ENCODE data around the gene RANBP9. TPM values are rescaled to one million over a fixed set of nuclear protein-coding genes. Genes with fewer than 3 reads are reported as not detected.

The RANBP9 gene
- total RNA-seq, 1 donor from 2014 or later = 44.8 TPM

DNA sequence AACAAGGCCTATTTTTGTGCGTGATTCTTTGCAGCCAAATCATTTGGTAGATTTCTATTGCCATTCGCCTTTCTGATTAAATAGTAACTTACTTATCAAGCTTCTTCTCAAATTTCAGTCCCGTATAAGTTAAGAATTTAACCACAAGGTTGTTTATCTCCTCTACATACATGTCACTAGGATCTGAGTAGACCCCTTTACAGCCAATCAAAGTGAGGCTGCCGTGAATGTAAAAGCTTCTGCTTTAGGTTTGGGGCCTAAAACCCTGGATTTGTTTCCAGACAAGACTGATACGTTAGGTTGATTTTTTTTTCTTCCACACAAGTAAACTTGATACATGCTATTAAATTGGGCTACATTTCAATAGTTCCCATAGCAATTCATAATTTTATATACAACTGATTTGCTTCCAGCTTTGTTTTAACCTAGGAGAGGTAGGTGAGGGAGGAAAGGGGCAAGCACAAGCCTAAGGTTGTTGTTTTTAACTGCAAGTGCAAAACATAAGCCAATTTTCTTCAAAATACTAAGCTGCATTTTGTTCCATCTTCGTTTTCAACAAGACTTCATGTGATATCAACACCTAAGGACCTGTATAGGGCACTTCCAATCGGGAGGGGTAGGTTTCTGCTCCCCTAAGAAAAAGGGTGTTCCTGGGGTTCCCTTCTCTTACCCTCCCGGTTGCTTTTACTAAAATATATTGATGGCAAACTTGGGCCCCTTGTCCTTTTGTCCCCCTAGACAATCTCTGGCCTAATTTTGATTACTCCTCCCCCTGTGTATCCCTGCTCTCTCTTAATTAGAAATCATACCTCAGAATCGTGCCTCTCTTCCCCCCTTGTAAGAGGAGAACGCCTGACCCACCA, 1.7 kb downstream of the RANBP9 start:
- H2AFZ ChIP-seq (replicated peaks) = no peak overlapping the region
- peaks cover 2% of the 10 kb centered on the region for H3K27me3 Mint-ChIP-seq (ENCODE audit: insufficient read depth, low read depth)
- H3F3A ChIP-seq (ENCODE audit: low read depth) = peaks cover 26% of the 10 kb centered on the region
- peak overlapping the region; percentile 100 for H3K4me3 Mint-ChIP-seq
- DNase-seq (ENCODE audit: low spot score) = peak; percentile 40
- peak overlapping the region; percentile 98 for H3K27ac Mint-ChIP-seq
- H3K36me3 ChIP-seq = no peaks in the 10 kb centered on the region
- H3K4me3 ChIP-seq = peak overlapping the region; percentile 98
- peaks cover 30% of the 10 kb centered on the region for H3K4me1 ChIP-seq
- peaks cover 31% of the 10 kb centered on the region for H4K20me1 ChIP-seq (ENCODE audit: low read depth)
- peaks cover 13% of the 10 kb centered on the region for H3K36me3 Mint-ChIP-seq
- peak overlapping the region; percentile 99 for H3K4me2 ChIP-seq
- H3K4me1 Mint-ChIP-seq = peaks cover 30% of the 10 kb centered on the region
- H3K9ac ChIP-seq = peak overlapping the region; percentile 73
- H3K79me2 ChIP-seq (ENCODE audit: low read depth) = peaks cover 61% of the 10 kb centered on the region
- no peaks in the 10 kb centered on the region for H3K27me3 ChIP-seq
- no peak overlapping the region for H3K27ac ChIP-seq
- no peaks in the 10 kb centered on the region for H3K9me3 Mint-ChIP-seq
- no peaks in the 10 kb centered on the region for H3K9me3 ChIP-seq (ENCODE audit: low read depth)
- TF ChIP-seq, protein P1, sequence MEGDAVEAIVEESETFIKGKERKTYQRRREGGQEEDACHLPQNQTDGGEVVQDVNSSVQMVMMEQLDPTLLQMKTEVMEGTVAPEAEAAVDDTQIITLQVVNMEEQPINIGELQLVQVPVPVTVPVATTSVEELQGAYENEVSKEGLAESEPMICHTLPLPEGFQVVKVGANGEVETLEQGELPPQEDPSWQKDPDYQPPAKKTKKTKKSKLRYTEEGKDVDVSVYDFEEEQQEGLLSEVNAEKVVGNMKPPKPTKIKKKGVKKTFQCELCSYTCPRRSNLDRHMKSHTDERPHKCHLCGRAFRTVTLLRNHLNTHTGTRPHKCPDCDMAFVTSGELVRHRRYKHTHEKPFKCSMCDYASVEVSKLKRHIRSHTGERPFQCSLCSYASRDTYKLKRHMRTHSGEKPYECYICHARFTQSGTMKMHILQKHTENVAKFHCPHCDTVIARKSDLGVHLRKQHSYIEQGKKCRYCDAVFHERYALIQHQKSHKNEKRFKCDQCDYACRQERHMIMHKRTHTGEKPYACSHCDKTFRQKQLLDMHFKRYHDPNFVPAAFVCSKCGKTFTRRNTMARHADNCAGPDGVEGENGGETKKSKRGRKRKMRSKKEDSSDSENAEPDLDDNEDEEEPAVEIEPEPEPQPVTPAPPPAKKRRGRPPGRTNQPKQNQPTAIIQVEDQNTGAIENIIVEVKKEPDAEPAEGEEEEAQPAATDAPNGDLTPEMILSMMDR (IDR thresholded peaks at IDR 0.05) = no peak
- TF ChIP-seq EZH2phosphoT487 (IDR thresholded peaks at IDR 0.05) (no peak), EZH2 (IDR thresholded peaks at IDR 0.05) (no peak)

DNA sequence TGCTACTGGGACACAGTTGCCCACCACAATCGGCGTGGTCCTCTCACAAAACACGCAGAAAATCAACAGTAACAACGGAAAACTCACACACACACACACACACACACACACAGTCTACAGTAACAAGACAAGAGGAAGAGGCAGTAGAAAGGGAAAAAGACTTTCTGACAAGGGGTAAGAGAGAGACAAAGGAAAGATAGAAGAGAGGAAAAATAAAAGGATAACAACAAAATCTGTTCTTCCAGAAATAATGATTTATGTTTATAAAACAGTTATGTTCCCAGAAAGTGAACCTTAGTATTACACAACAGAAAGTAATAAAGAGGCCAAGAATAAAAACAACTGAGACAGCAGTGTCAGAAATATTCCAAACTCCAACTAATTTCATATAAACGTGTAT, 2.9 kb downstream of the RANBP9 start:
- H3K4me3 ChIP-seq = peak overlapping the region; percentile 98
- Mint-ChIP-seq H3K27ac (no peak overlapping the region), H3K36me3 (peaks cover 13% of the 10 kb centered on the region), H3K9me3 (no peaks in the 10 kb centered on the region), H3K4me3 (peak overlapping the region; percentile 100), H3K4me1 (peaks cover 30% of the 10 kb centered on the region), H3K27me3 (ENCODE audit: insufficient read depth, low read depth) (peaks cover 2% of the 10 kb centered on the region)
- peaks cover 26% of the 10 kb centered on the region for H3F3A ChIP-seq (ENCODE audit: low read depth)
- H4K20me1 ChIP-seq (ENCODE audit: low read depth) = peaks cover 41% of the 10 kb centered on the region
- peaks cover 35% of the 10 kb centered on the region for H3K4me1 ChIP-seq
- peak overlapping the region; percentile 17 for H3K9ac ChIP-seq
- peak overlapping the region; percentile 99 for H3K4me2 ChIP-seq
- H3K27ac ChIP-seq = no peak overlapping the region
- H3K79me2 ChIP-seq (ENCODE audit: low read depth) = peaks cover 72% of the 10 kb centered on the region
- no peak overlapping the region for H2AFZ ChIP-seq (replicated peaks)
- TF ChIP-seq, protein P1 (IDR thresholded peaks at IDR 0.05) = no peak
- no peaks in the 10 kb centered on the region for H3K9me3 ChIP-seq (ENCODE audit: low read depth)
- H3K36me3 ChIP-seq = no peaks in the 10 kb centered on the region
- no peak for DNase-seq (ENCODE audit: low spot score)
- no peaks in the 10 kb centered on the region for H3K27me3 ChIP-seq

DNA sequence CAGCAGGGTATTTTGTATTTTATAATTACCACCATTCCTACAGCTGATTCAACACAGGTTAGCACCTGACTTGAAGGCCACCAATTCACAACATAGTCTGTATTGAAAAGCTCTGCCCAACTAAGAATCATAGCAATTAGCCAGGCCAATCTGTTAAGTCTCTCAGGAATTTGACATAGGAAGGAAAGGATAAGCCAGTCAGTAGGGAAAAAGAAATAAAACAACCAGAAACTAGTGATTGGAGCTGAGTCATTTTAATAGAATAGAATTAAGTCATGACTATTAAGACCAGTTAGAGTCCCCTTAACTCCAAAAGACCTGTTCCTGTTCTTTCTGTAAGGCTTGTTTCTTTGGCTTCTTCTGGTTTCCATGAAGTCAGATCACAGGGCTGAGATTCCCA, 8.1 kb downstream of the RANBP9 start:
- Histone ChIP-seq H3K9me3 (ENCODE audit: low read depth) (no peaks in the 10 kb centered on the region), H3F3A (ENCODE audit: low read depth) (no peaks in the 10 kb centered on the region), H2AFZ (replicated peaks) (no peak overlapping the region), H3K9ac (no peak overlapping the region), H3K27ac (no peak overlapping the region), H3K79me2 (ENCODE audit: low read depth) (peaks cover 100% of the 10 kb centered on the region), H3K4me1 (peaks cover 29% of the 10 kb centered on the region), H4K20me1 (ENCODE audit: low read depth) (peaks cover 31% of the 10 kb centered on the region), H3K36me3 (no peaks in the 10 kb centered on the region), H3K4me3 (no peak overlapping the region), H3K4me2 (no peak overlapping the region), H3K27me3 (no peaks in the 10 kb centered on the region)
- H3K27me3 Mint-ChIP-seq (ENCODE audit: insufficient read depth, low read depth) = no peaks in the 10 kb centered on the region
- peak; percentile 11 for DNase-seq (ENCODE audit: low spot score)
- no peak overlapping the region for H3K4me3 Mint-ChIP-seq
- peaks cover 11% of the 10 kb centered on the region for H3K9me3 Mint-ChIP-seq
- H3K4me1 Mint-ChIP-seq = peaks cover 8% of the 10 kb centered on the region
- peaks cover 25% of the 10 kb centered on the region for H3K36me3 Mint-ChIP-seq
- TF ChIP-seq EZH2phosphoT487 (IDR thresholded peaks at IDR 0.05) = no peak
- TF ChIP-seq, protein P1 (IDR thresholded peaks at IDR 0.05) = no peak
- no peak for TF ChIP-seq EZH2 (IDR thresholded peaks at IDR 0.05)
- no peak overlapping the region for H3K27ac Mint-ChIP-seq

All from neural progenitor cell (in vitro differentiated cells).